ENCODE results near the gene DLG5. TPM values are rescaled to one million over a fixed set of nuclear protein-coding genes. Genes with fewer than 3 reads are reported as not detected.

DLG5 gene
- total RNA-seq, 1 donor: 39.7 TPM

DNA sequence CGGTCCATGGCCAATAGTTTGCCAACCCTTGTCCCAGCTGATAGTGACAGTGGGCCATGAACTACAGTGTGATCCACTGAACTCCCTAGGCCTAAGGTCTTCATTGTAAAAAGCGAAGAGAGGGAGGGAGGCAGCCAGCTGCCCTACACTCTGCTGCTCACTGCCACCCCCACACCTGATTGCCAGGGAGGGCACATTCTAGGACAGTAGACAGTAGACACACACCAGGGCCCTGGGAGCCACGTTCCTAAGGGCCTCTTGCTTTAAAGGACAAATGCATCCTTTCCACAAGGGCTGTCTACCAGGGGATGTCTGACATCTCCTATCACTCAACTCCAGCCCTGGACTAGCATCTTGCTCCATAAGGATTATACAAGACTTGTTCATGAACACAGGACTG is 122.2 kb downstream of the DLG5 start:
- DNase-seq (ENCODE audit: low read depth): no peak
- TF ChIP-seq, protein P1, sequence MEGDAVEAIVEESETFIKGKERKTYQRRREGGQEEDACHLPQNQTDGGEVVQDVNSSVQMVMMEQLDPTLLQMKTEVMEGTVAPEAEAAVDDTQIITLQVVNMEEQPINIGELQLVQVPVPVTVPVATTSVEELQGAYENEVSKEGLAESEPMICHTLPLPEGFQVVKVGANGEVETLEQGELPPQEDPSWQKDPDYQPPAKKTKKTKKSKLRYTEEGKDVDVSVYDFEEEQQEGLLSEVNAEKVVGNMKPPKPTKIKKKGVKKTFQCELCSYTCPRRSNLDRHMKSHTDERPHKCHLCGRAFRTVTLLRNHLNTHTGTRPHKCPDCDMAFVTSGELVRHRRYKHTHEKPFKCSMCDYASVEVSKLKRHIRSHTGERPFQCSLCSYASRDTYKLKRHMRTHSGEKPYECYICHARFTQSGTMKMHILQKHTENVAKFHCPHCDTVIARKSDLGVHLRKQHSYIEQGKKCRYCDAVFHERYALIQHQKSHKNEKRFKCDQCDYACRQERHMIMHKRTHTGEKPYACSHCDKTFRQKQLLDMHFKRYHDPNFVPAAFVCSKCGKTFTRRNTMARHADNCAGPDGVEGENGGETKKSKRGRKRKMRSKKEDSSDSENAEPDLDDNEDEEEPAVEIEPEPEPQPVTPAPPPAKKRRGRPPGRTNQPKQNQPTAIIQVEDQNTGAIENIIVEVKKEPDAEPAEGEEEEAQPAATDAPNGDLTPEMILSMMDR (IDR thresholded peaks at IDR 0.05; ENCODE audit: insufficient read depth, low read depth, low read length): no peak
- H3K4me3 ChIP-seq (ENCODE audit: low read depth, low read length): no peak overlapping the region

DNA sequence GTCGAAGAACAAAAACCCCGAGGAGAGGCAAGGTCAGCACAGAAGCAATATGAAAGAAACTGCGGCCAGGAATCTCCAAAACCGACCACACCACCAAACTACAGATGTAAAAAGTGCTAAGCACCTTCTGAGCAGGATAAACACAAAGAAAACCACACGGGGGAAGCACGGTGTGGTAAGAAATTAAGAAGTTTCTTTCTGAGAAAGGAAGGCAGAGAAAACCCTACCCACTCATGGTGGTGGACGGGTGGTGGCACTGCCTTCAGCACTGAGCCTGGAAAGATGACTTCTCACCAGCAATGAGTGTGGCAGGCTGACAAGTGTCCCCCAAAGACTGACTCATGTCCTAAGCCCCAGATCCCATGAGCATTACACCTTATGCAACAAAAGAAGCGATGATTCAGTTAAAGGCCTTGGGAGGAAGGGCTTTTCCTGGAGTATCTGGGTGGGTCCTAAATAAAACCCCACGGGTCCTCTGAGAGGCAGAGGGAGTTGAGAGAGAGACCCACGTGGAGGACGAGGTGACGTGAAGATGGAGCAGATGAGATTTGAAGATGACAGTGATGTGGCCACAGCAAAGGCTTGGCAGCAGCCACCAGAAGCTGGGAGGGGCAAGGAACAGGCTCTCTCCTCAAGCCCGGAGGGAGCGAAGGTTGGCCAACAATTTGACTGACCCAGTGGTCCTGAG is 124.9 kb downstream of the DLG5 start:
- TF ChIP-seq, protein P1 (IDR thresholded peaks at IDR 0.05; ENCODE audit: insufficient read depth, low read depth, low read length): no peak

DNA sequence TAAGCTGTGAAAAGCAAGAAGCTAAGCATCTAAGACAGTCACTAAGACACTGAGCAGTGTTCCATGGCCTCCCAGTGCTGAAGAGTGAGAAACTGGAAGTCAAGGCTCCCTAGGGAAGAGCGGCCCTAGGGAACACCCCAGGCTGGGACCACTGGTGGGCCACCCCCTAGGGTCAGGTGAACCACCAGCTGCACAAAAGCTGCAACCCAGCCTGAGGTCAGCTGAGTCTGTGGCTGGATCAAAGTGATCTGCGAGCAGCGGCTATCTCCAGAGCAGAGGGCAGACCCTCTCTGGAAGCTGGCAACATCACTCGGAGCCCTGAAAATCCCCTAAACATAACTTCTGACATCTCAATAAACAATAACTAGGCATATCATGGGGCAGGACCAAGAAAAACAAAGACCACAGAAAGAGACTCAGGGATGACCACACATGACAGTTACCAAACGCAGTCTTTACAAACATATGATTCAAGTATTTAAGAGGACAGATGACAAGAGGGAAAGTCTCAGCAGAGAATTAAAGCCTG is 125.8 kb downstream of the DLG5 start:
- DNase-seq (ENCODE audit: low read depth): no peak
- H3K4me3 ChIP-seq (ENCODE audit: low read depth, low read length): no peak overlapping the region
- TF ChIP-seq, protein P1 (IDR thresholded peaks at IDR 0.05; ENCODE audit: insufficient read depth, low read depth, low read length): no peak

More for the DNA sequence above, 124.9 kb downstream of the DLG5 start:
- no peak overlapping the region for H3K4me3 ChIP-seq (ENCODE audit: low read depth, low read length)
- DNase-seq (ENCODE audit: low read depth): peak; percentile 27

GRCh38 chr10:77800320-77800719 is 126.2 kb downstream of the DLG5 start:
- TF ChIP-seq, protein P1 (IDR thresholded peaks at IDR 0.05; ENCODE audit: insufficient read depth, low read depth, low read length): no peak
- DNase-seq (ENCODE audit: low read depth): no peak
- H3K4me3 ChIP-seq (ENCODE audit: low read depth, low read length): no peak overlapping the region

DNA sequence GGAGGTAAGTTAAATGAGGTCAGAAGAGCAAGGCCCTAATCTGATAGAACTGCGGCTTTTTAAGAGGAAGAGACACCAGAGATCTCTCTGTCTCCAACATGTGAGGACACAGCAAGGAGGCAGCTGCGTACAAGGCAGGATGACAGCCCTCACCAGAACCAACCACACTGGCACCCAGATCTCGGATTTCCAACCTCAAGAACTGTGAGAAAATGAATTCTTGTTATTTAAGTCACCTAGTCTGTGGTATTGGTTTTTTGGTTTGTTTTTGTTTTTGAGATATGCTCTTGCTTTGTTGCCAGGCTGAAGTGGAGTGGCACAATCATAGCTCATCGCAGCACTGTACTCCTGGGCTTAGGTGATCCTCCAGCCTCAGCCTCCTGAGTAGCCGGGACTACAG is 127.2 kb downstream of the DLG5 start:
- H3K4me3 ChIP-seq (ENCODE audit: low read depth, low read length): no peak overlapping the region
- DNase-seq (ENCODE audit: low read depth): no peak
- TF ChIP-seq, protein P1 (IDR thresholded peaks at IDR 0.05; ENCODE audit: insufficient read depth, low read depth, low read length): no peak

GRCh38 chr10:77798940-77799339 is 127.6 kb downstream of the DLG5 start:
- TF ChIP-seq, protein P1 (IDR thresholded peaks at IDR 0.05; ENCODE audit: insufficient read depth, low read depth, low read length): no peak
- no peak overlapping the region for H3K4me3 ChIP-seq (ENCODE audit: low read depth, low read length)
- no peak for DNase-seq (ENCODE audit: low read depth)

Measured in fibroblast of villous mesenchyme (primary cell).